ENCODE measurements around the gene TMEM18. TPM values are rescaled to one million over a fixed set of nuclear protein-coding genes. Genes with fewer than 3 reads are reported as not detected.
"Not testable (repeated sequence)": the region's sequence is repeated elsewhere in the genome, so short reads cannot be mapped to it uniquely, and the experiment has no call there.

Gene TMEM18
- total RNA-seq, 1 donor from 2014 or later = 8.8 TPM

DNA sequence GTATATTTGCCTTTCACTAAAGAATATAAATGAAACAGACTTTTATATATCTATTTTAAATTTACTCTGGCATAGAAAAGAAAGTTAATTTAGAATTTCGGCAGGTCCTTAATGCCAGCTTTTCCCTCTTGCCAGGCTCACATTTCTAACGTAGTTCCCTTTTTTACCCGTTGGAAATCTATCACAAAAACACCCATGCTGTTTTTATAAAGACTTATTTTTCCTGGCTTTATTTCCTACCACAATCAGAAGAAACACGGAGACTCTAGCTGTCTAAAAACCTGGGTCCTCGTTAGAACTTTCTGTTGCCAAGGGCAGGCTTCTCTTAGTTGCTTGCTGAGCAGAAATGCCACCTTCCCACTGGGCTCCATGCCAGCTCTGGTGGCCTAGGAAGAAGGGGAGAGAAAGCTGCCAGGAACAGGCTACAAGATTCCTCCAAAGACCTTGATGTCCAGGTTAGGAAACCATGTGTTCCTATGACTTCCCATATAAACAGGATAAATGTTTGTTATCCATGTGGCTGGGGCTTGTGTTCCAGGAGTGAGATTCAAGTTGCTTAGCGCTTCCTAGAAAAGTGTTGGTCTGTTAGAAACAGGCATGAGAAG lies 17.8 kb upstream of the TMEM18 start:
- DNase-seq (ENCODE audit: low spot score) = no peak
- intact Hi-C loops (cut with DNase I) = no loop called here

GRCh38 chr2:694174-694573 lies 17.0 kb upstream of the TMEM18 start:
- intact Hi-C loops (cut with DNase I) = no loop called here
- no peak for DNase-seq (ENCODE audit: low spot score)

GRCh38 chr2:693606-694005 lies 16.4 kb upstream of the TMEM18 start:
- intact Hi-C loops (cut with DNase I) = no loop called here
- no peak for DNase-seq (ENCODE audit: low spot score)

DNA sequence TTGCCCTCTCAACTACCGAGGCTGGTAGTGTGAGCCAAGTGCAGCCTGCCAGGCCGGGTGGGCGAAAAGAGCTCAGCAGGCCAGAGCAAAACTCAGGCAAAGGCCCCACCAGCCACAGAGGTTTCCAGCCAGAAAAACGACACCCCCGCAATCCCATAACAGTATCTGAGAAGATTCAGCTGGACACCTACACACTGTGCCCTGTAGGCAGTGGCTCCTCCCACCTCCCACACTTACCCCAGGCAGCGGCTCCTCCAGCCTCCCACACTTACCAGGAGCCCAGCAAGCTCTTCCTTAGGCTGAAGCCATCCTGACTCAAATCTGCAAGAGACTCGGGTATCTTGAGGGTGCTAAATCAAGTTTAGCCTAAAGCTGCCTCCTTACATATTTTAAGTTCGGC lies 15.6 kb upstream of the TMEM18 start:
- DNase-seq (ENCODE audit: low spot score) = no peak
- intact Hi-C loops (cut with DNase I) = no loop called here

- intact Hi-C loops (cut with DNase I) = no loop called here
- no peak for DNase-seq (ENCODE audit: low spot score)
Observed at GRCh38 chr2:691821-692761, 14.9 kb upstream of the TMEM18 start.

- intact Hi-C loops (cut with DNase I) = no loop called here
- DNase-seq (ENCODE audit: low spot score) = no peak
Observed at GRCh38 chr2:690799-691198, 13.6 kb upstream of the TMEM18 start.

GRCh38 chr2:689877-690510 lies 12.8 kb upstream of the TMEM18 start:
- DNase-seq (ENCODE audit: low spot score) = no peak
- intact Hi-C loops (cut with DNase I) = no loop called here

GRCh38 chr2:689237-689636 lies 12.0 kb upstream of the TMEM18 start:
- intact Hi-C loops (cut with DNase I) = no loop called here
- no peak for DNase-seq (ENCODE audit: low spot score)

DNA sequence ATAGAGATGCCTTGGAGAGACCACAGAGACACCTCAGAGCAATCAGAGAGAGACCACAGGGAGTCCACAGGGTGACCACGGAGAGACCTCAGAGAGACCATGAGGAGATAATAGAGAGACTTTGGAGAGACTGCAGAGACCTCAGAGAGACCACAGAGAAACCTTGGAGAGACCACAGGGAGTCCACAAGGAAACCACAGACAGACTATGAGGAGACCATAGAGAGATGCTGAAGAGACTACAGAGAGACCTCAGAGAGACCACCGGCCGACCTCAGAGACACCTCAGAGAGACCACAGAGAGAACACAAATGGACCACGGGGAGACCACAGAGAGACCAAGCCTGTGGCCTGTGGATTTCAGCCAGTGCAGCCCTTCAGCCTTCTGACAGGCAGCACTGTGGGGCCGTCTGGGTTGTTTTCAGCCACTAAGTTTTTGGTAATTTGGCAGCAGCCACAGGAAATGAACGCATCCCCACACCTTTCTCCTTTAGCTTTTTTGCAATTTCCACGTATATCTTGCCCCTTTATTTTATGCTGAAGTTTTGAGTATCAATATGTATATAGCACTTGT lies 11.4 kb upstream of the TMEM18 start:
- DNase-seq (ENCODE audit: low spot score) = no peak

DNA sequence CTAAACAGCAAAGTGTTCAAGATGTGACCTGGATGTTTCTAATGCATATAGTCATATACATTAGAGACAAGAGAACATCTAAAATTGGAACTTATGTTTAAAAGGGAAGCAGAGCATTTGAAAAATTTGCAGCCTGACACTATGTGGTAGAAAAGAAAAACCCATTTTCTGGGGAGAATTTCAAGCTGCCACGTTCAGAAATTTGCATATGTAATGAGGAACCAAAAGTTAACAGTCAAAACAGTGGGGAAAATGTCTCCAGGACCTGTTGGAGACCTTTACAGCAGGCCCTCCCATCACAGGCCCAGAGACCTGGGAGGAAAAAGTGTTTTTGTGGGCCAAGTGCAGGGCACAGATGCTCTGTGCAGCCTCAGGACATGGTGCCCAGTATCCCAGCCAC lies 8.2 kb upstream of the TMEM18 start:
- intact Hi-C loops (cut with DNase I) = no loop called here

More for the DNA sequence above, 11.4 kb upstream of the TMEM18 start:
- intact Hi-C loops (cut with DNase I) = no loop called here

DNA sequence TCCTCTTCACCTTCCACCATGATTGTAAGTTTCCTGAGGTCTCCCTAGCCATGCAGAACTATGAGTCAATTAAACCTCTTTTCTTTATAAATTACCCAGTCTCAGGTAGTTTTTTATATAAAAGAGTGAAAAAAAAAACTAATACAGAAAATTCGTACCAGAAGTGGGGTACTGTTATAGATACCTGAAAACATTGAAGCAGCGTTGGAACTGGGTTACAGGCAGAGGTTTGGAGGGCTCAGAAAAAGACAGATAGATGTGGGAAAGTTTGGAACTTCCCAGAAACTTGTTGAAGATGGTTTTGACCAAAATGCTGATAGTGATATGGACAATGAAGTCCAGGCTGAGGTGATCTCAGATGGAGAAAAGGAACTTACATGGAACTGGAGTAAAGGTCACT lies 7.7 kb upstream of the TMEM18 start:
- DNase-seq (ENCODE audit: low spot score); intact Hi-C loops (cut with DNase I): not testable (repeated sequence)

More for the DNA sequence above, 8.2 kb upstream of the TMEM18 start:
- no peak for DNase-seq (ENCODE audit: low spot score)

GRCh38 chr2:682226-682625 lies 5.0 kb upstream of the TMEM18 start:
- no peak for DNase-seq (ENCODE audit: low spot score)
- intact Hi-C loops (cut with DNase I) = no loop called here

DNA sequence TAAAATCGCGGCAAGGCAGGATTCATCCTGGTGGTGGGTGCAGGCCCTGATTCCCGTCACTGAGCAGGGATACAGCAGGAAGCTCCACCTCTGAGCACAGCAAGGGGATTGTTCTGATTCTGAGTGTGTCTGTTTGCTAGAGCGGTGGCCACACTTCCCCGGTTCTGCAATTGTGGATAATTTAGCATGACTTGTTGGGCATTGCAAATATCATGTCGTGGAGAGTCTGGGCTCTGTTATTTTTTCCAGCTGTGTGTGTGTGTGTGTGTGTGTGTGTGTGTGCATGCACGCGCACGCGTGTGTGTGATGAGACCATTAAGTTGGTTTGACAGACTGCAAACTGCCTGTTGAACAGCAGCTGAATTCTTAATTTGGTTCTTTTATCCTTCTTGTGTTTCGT lies 4.1 kb upstream of the TMEM18 start:
- intact Hi-C loops (cut with DNase I) = no loop called here
- DNase-seq (ENCODE audit: low spot score) = no peak

DNA sequence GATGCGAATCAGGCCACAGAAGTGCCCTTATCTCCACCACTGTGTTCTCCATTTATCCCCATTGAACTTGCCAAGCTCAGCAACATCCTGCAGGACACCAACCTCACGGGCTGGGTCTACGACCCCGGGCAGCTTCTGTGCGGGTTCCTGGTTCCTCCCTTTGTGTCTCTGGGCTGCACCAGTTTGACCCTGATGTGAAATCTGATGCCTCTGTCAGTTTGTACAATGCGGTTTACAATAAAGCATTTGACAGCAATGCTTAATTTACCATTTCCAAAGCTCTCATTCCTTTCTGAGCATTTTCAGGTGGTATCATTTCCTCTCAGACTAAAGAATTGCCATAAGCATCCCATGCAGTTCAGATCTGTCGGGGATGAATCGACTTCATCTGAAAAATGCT lies 3.3 kb upstream of the TMEM18 start:
- intact Hi-C loops (cut with DNase I) = no loop called here
- no peak for DNase-seq (ENCODE audit: low spot score)

GRCh38 chr2:678964-679363 lies 1.8 kb upstream of the TMEM18 start:
- intact Hi-C loops (cut with DNase I) = loop anchor here (2.0 kb wide), 1 partner anchor 62 kb away; no protein-coding TSS in a partner anchor
- no peak for DNase-seq (ENCODE audit: low spot score)

- no peak for DNase-seq (ENCODE audit: low spot score)
- intact Hi-C loops (cut with DNase I) = loop anchor here (2.0 kb wide), 1 partner anchor 63 kb away; no protein-coding TSS in a partner anchor
Observed at GRCh38 chr2:677959-678550, 849 bp upstream of the TMEM18 start.

GRCh38 chr2:676647-677055 lies 555 bp downstream of the TMEM18 start:
- DNase-seq (ENCODE audit: low spot score) = peak; percentile 100
- intact Hi-C loops (cut with DNase I) = no loop called here

GRCh38 chr2:675982-676646 lies 1.1 kb downstream of the TMEM18 start:
- intact Hi-C loops (cut with DNase I) = no loop called here
- no peak for DNase-seq (ENCODE audit: low spot score)

DNA sequence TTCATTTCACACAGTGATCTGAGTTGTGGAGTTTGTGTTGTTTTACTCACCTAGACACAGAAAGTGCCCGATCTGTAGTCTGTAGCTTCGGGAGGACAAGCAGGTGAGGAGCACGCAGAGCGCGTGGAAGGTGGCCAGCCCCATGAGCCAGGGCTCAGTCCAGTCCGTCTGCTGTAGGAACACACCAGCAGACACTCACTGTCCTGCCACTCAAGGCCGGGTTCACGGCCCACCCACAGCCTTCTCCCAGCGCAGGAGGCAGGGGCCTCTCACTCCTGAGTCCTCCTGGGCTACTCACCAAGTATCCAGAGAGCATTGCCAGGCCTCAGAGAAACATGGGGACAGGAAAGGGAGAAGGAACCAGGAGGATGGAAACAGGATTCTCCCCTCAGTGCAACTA lies 1.7 kb downstream of the TMEM18 start:
- no peak for DNase-seq (ENCODE audit: low spot score)
- intact Hi-C loops (cut with DNase I) = no loop called here

Data from cardiac septum (tissue), 1 donor.